Measurements from ENCODE around the gene IL3RA. TPM values are rescaled to one million over a fixed set of nuclear protein-coding genes. Genes with fewer than 3 reads are reported as not detected.
"Not testable (repeated sequence)": the region's sequence is repeated elsewhere in the genome, so short reads cannot be mapped to it uniquely, and the experiment has no call there.

IL3RA gene
- 1 to 10 TPM; 2.8 to 3.1 TPM for total RNA-seq

DNA sequence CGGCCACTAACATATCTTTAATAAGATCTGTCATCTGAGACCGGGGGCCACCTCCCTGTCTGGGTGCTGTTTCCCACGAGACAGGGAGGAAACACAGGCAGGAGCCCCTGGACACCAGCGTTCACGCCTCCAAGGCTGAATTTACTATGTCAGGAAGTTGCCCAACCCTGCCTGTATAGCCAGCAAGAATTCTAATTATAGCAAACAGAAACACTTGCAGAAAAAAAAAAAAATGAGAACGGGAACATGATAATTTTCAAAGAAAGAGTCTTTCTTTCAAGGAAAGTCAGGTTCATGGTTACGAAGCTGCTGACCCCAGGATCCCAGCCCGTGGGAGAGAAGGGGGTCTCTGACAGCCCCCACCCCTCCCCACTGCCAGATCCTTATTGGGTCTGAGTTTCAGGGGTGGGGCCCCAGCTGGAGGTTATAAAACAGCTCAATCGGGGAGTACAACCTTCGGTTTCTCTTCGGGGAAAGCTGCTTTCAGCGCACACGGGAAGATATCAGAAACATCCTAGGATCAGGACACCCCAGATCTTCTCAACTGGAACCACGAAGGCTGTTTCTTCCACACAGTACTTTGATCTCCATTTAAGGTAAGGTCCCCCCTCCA lies at the start of gene IL3RA:
Gene IL3RA, plus strand, starts transcription at position 455 of the 613 bp plus-strand sequence. CDS start 4,981 bp downstream, outside the sequence.
- Mint-ChIP-seq H3K27me3 (peaks cover 2% of the 10 kb centered on the region), H3K36me3 (peaks cover 2% of the 10 kb centered on the region), H3K9me3 (ENCODE audit: low read depth) (peaks cover 6% of the 10 kb centered on the region), H3K27ac (peak within 1 kb of the TSS; percentile 60), H3K4me1 (peaks cover 26% of the 10 kb centered on the region), H3K4me3 (peak within 1 kb of the TSS; percentile 78)
- peak; percentile 56 for DNase-seq
- CTCF ChIA-PET, result no interaction called here
- peak; percentile 74 for ATAC-seq

- Mint-ChIP-seq H3K27ac (peak overlapping the region; percentile 42), H3K27me3 (no peaks in the 10 kb centered on the region), H3K4me3 (no peak overlapping the region), H3K4me1 (no peaks in the 10 kb centered on the region), H3K9me3 (ENCODE audit: low read depth) (peaks cover 5% of the 10 kb centered on the region), H3K36me3 (peaks cover 1% of the 10 kb centered on the region)
- no peak for ATAC-seq
- CTCF ChIA-PET, result no interaction called here
- no peak for DNase-seq
These were observed 47.0 kb upstream of the IL3RA start for GRCh38 chrX:1289535-1289934.

DNA sequence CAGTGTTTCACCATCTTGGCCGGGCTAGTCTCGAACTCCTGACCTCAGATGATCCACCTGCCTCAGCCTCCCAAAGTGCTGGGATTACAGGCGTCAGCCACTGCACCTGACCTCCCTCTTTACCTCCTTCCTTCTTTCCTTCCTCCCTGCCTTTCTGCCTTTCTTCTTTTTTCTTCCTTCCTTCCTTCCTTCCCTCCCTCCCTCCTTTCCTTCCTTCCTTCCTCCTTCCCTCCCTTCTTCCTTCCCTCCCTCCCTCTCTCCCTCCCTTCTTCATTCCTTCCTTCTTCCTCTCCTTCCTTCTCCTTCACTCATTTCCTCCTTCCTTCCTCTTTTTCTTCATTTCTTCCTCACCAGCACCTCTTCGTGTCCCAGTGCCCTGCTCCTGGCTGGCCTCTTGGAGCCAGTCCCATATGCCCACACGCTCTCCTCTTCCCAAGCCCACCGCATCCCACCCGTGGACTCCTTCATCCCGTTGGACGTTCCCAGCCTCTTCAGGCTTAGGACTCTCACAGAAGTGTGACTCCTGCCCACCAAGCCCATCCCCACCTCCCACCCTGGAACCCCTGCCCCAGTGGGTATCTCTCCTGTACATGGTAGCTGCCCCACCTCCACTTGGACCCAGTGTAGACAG lies 45.4 kb upstream of the IL3RA start:
- Mint-ChIP-seq H3K27me3 (no peaks in the 10 kb centered on the region), H3K36me3 (peaks cover 1% of the 10 kb centered on the region), H3K4me1 (no peaks in the 10 kb centered on the region), H3K27ac (no peak overlapping the region), H3K4me3 (no peak overlapping the region), H3K9me3 (ENCODE audit: low read depth) (peaks cover 5% of the 10 kb centered on the region)
- no peak for DNase-seq
- CTCF ChIA-PET, result no interaction called here
- no peak for ATAC-seq

GRCh38 chrX:1292575-1293290 lies 43.9 kb upstream of the IL3RA start:
- no peak for ATAC-seq
- no peak overlapping the region for H3K4me3 Mint-ChIP-seq

GRCh38 chrX:1294301-1295067 lies 42.1 kb upstream of the IL3RA start:
- Mint-ChIP-seq H3K27ac (no peak overlapping the region), H3K4me3 (no peak overlapping the region), H3K9me3 (ENCODE audit: low read depth) (peaks cover 7% of the 10 kb centered on the region), H3K27me3 (no peaks in the 10 kb centered on the region), H3K36me3 (peaks cover 1% of the 10 kb centered on the region), H3K4me1 (no peaks in the 10 kb centered on the region)
- CTCF ChIA-PET, result no interaction called here
- ATAC-seq (no peak), DNase-seq (no peak)

More at GRCh38 chrX:1292575-1293290, 43.9 kb upstream of the IL3RA start:
- Mint-ChIP-seq H3K9me3 (ENCODE audit: low read depth) (peaks cover 5% of the 10 kb centered on the region), H3K27me3 (no peaks in the 10 kb centered on the region), H3K27ac (no peak overlapping the region), H3K4me1 (no peaks in the 10 kb centered on the region), H3K36me3 (peaks cover 1% of the 10 kb centered on the region)
- CTCF ChIA-PET, result no interaction called here
- DNase-seq, result no peak

DNA sequence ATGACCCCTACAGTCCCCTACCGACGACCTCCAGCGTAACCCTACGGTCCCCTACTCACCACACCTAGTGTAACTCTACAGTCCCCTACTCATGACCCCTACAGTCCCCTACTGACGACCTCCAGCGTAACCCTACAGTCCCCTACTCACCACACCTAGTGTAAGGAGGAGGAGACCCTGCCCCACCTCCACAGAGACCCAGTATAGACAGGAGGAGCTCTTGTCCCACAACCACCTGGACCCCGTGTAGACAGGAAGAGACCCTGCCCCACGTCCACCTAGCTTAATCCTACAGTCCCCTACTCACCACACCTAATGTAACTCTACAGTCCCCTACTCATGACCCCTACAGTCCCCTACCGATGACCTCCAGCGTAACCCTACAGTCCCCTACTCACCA lies 41.0 kb upstream of the IL3RA start:
- CTCF ChIA-PET, result no interaction called here
- Mint-ChIP-seq H3K4me3 (no peak overlapping the region), H3K36me3 (peaks cover 1% of the 10 kb centered on the region), H3K27ac (no peak overlapping the region), H3K4me1 (no peaks in the 10 kb centered on the region), H3K9me3 (ENCODE audit: low read depth) (peaks cover 2% of the 10 kb centered on the region), H3K27me3 (no peaks in the 10 kb centered on the region)
- DNase-seq (no peak), ATAC-seq (no peak)

- H3K4me3 Mint-ChIP-seq; ATAC-seq; H3K27ac Mint-ChIP-seq; DNase-seq; H3K36me3 Mint-ChIP-seq; CTCF ChIA-PET; H3K27me3 Mint-ChIP-seq; H3K9me3 Mint-ChIP-seq (ENCODE audit: low read depth); H3K4me1 Mint-ChIP-seq: not testable (repeated sequence)
These were observed 39.0 kb upstream of the IL3RA start for GRCh38 chrX:1297591-1297990.

DNA sequence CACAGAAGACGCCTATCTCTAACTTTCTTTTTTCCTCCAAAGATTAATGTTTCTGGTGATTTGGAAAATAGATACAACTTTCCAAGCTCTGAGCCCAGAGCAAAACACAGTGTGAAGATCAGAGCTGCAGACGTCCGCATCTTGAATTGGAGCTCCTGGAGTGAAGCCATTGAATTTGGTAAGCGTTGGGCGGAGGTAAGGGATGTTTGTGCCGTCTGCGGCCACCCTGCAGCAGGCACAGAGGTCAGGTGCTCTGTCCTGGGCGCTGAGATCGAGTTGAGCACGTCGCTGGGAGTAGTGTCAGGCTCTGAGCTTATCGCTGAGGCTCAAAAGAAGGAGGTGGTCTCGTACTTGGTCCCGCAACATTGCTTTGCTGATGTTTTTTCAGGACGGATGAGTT lies 36.1 kb upstream of the IL3RA start:
- no peak overlapping the region for H3K27ac Mint-ChIP-seq
- no peaks in the 10 kb centered on the region for H3K36me3 Mint-ChIP-seq
- H3K9me3 Mint-ChIP-seq (ENCODE audit: low read depth), result peaks cover 2% of the 10 kb centered on the region
- DNase-seq (no peak), ATAC-seq (no peak)
- H3K27me3 Mint-ChIP-seq, result no peaks in the 10 kb centered on the region
- H3K4me3 Mint-ChIP-seq, result no peak overlapping the region
- H3K4me1 Mint-ChIP-seq, result no peaks in the 10 kb centered on the region
- CTCF ChIA-PET, result no interaction called here

- CTCF ChIA-PET, result no interaction called here
- H3K4me1 Mint-ChIP-seq, result no peaks in the 10 kb centered on the region
- H3K36me3 Mint-ChIP-seq, result peaks cover 2% of the 10 kb centered on the region
- ATAC-seq (no peak), DNase-seq (no peak)
- no peak overlapping the region for H3K4me3 Mint-ChIP-seq
- H3K9me3 Mint-ChIP-seq (ENCODE audit: low read depth), result peaks cover 7% of the 10 kb centered on the region
- H3K27me3 Mint-ChIP-seq, result no peaks in the 10 kb centered on the region
- no peak overlapping the region for H3K27ac Mint-ChIP-seq
These were observed 31.2 kb upstream of the IL3RA start for GRCh38 chrX:1305411-1305810.

DNA sequence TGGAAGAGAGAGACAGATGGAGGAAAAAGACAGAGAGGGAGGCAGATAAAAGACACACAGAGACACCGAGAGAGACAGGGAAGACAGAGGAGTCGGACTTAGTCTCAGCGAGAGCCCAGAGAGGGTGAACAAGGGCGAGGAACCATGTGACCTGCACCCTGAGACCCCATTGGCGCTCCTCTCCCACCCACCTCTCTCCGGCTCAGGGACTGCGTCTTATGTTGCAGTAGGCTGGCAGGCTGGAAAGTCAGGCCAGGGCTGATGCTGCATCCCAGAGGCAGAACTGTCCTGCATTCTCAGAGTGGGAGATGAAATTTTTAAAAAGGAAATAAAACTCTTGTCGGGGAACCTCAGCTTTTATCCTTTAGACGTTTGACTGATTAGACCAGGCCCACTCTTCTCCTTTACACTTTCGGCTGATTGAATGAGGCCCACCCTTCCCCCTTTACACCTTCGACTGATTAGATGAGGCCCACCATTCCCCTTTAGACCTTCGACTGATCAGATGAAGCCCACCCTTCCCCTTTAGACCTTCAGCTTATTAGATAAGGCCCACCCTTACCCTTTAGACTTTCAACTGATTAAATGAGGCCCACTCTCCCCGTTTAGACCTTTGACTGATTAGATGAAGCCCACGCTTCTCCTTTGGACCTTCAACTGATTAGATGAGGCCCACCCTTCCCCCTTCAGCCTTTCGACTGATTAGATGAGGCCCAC lies 29.5 kb upstream of the IL3RA start:
- DNase-seq (no peak), ATAC-seq (peak; percentile 36)
- CTCF ChIA-PET, result no interaction called here
- H3K4me1 Mint-ChIP-seq, result no peaks in the 10 kb centered on the region
- peaks cover 2% of the 10 kb centered on the region for H3K36me3 Mint-ChIP-seq
- H3K4me3 Mint-ChIP-seq, result no peak overlapping the region
- H3K9me3 Mint-ChIP-seq (ENCODE audit: low read depth), result peaks cover 7% of the 10 kb centered on the region
- H3K27me3 Mint-ChIP-seq, result no peaks in the 10 kb centered on the region
- peak overlapping the region; percentile 1 for H3K27ac Mint-ChIP-seq

DNA sequence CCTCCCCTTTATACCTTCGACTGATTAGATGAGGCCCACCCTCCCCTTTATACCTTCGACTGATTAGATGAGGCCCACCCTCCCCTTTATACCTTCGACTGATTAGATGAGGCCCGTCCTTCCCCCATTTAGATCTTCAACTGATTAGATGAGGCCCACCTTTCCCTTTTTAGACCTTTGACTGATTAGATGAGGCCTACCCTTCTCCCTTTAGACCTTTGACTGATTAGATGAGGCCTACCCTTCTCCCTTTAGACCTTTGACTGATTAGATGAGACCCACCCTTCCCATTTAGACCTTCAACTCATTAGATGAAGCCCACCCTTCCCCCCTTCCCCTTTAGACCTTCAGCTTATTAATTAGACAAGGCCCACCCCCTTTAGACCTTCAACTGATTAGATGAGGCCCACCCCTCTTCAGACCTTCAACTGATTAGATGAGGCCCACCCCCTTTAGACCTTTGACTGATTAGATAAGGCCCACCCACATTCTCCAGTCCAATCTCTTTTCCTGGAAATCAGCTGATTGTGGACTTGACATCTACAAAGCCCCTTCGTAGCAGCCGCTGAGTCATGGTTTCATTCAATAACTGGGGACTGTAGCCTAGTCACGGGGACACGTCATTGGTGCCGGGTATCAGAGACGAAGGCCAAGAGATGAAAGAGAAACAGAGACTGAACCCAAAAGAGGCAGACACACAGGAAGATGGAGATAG lies 28.8 kb upstream of the IL3RA start:
- Mint-ChIP-seq H3K9me3 (ENCODE audit: low read depth) (peaks cover 7% of the 10 kb centered on the region), H3K4me1 (no peaks in the 10 kb centered on the region), H3K36me3 (peaks cover 2% of the 10 kb centered on the region), H3K4me3 (no peak overlapping the region), H3K27me3 (no peaks in the 10 kb centered on the region), H3K27ac (no peak overlapping the region)
- ATAC-seq, result no peak
- no peak for DNase-seq
- CTCF ChIA-PET, result no interaction called here

DNA sequence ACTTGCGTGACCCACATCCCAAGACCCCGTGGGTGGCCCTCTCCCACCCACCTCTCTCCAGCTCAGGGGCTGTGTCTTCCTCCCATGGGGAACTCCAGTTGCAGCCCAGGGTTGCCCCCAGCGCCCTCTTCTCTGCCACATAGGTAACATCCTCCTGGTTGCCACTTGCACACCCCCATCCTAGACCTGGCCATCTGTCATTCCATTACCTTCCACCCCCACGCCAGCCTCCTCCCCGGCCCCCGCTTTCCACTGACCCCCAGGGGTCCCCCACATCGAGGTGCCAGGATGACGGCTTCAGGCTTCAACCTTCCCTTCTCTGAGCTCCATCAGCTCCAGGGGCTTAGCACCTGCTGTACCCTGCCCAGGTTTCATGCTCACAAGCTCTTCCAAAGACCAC lies 28.1 kb upstream of the IL3RA start:
- ATAC-seq, result no peak

DNA sequence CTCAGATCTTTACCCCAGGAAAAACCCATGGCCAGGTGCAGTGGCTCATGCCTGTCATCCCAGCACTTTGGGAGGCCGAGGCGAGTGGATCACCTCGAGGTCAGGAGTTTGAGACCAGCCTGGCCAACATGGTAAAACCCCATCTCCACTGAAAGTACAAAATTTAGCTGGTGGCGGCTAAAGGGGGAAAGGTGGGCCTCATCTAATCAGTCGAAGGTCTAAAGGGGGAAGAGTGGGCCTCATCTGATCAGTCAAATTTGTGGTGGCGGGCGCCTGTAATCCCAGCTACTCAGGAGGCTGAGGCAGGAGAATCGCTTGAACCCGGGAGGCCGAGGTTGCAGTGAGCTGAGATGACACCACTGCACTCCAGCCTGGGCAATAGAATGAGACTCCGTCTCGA lies 27.7 kb upstream of the IL3RA start:
- H3K4me1 Mint-ChIP-seq; H3K4me3 Mint-ChIP-seq; H3K27ac Mint-ChIP-seq; CTCF ChIA-PET; H3K27me3 Mint-ChIP-seq; ATAC-seq; H3K36me3 Mint-ChIP-seq; H3K9me3 Mint-ChIP-seq (ENCODE audit: low read depth); DNase-seq: not testable (repeated sequence)

More for the DNA sequence above, 28.1 kb upstream of the IL3RA start:
- no peak for DNase-seq
- no peak overlapping the region for H3K4me3 Mint-ChIP-seq
- CTCF ChIA-PET, result no interaction called here
- no peaks in the 10 kb centered on the region for H3K27me3 Mint-ChIP-seq
- no peak overlapping the region for H3K27ac Mint-ChIP-seq
- H3K36me3 Mint-ChIP-seq, result peaks cover 2% of the 10 kb centered on the region
- no peaks in the 10 kb centered on the region for H3K4me1 Mint-ChIP-seq
- peaks cover 7% of the 10 kb centered on the region for H3K9me3 Mint-ChIP-seq (ENCODE audit: low read depth)

Measured in activated CD8-positive, alpha-beta memory T cell treated with anti-CD3 and anti-CD28 coated beads, Interleukin-2, amount 10 ng/mL, durations not matched to agents 7 days and 5 days (primary cell).